SK-N-DZ (cell line): ENCODE results near the gene TMEFF2.

Experiments used
- DNase-seq: peaks from one replicate; pipeline ENCODE4 v3.0.0-alpha.2; 2015; ENCODE audit warnings: low spot score

TMEFF2 gene

GRCh38 chr2:191970867-191971266, 223.9 kb downstream of the TMEFF2 start:
- no peak for DNase-seq

GRCh38 chr2:191968120-191968519, 226.6 kb downstream of the TMEFF2 start:
- DNase-seq: no peak

- no peak for DNase-seq
These were observed 229.0 kb downstream of the TMEFF2 start for GRCh38 chr2:191965733-191966132.

GRCh38 chr2:191961556-191961955, 233.2 kb downstream of the TMEFF2 start:
- DNase-seq: no peak

GRCh38 chr2:191959209-191959608, 235.5 kb downstream of the TMEFF2 start:
- no peak for DNase-seq

- no peak for DNase-seq
These were observed 236.5 kb downstream of the TMEFF2 start for GRCh38 chr2:191957996-191958860.

GRCh38 chr2:191954451-191954850, 240.3 kb downstream of the TMEFF2 start:
- DNase-seq: no peak

- DNase-seq: no peak
These were observed 242.0 kb downstream of the TMEFF2 start for GRCh38 chr2:191952515-191953270.

GRCh38 chr2:191951832-191952231, 242.9 kb downstream of the TMEFF2 start:
- no peak for DNase-seq

GRCh38 chr2:191951376-191951775, 243.4 kb downstream of the TMEFF2 start:
- DNase-seq: no peak

GRCh38 chr2:191950132-191950874, 244.4 kb downstream of the TMEFF2 start:
- no peak for DNase-seq

- DNase-seq: no peak
These were observed 247.5 kb downstream of the TMEFF2 start for GRCh38 chr2:191947235-191947634.

GRCh38 chr2:191946471-191947182, 248.1 kb downstream of the TMEFF2 start:
- DNase-seq: no peak

GRCh38 chr2:191945623-191946022, 249.1 kb downstream of the TMEFF2 start:
- no peak for DNase-seq

- no peak for DNase-seq
These were observed 252.0 kb downstream of the TMEFF2 start for GRCh38 chr2:191942739-191943103.

GRCh38 chr2:191942090-191942738, 252.5 kb downstream of the TMEFF2 start:
- DNase-seq: no peak

- DNase-seq: no peak
These were observed 253.3 kb downstream of the TMEFF2 start for GRCh38 chr2:191941376-191941929.

GRCh38 chr2:191938779-191939178, 256.0 kb downstream of the TMEFF2 start:
- no peak for DNase-seq

GRCh38 chr2:191936882-191937405, 257.8 kb downstream of the TMEFF2 start:
- DNase-seq: no peak

- peak; percentile 32 for DNase-seq
These were observed 259.5 kb downstream of the TMEFF2 start for GRCh38 chr2:191935247-191935646.
